VCaP (cell line): ENCODE results near the gene ETS2.

Experiments used
- H3K27ac ChIP-seq: fragments of 450-650 bp; 2 replicates; pipeline ENCODE4 v1.5.1; 2017
- TF ChIP-seq, protein P1 (sequence below): fragments of 450-650 bp; conservative IDR thresholded peaks from 2 replicates; pipeline ENCODE4 v1.5.1; 2017; ENCODE audit warnings: mild to moderate bottlenecking, moderate library complexity

The ETS2 gene

DNA sequence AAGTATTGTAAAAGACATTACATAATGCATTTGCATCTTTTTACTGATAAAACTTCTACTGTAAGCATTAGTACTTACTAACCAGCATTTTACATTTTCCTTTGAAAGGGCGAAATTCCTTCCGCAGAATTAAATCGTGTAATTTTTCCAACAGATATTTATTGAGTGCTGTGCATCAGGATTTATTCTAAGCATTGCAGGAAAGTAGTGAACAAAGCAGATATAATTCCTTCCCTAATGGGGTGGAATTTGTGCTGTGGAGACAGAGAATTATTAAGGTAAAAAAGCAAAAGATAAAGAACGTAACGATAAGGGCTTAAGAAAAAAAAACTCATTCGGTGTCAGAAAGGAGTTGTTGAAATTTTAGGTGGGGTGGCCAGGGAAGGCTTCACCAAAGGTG lies 7.6 kb upstream of the ETS2 start:
- no peak overlapping the region for H3K27ac ChIP-seq
- TF ChIP-seq, protein P1, sequence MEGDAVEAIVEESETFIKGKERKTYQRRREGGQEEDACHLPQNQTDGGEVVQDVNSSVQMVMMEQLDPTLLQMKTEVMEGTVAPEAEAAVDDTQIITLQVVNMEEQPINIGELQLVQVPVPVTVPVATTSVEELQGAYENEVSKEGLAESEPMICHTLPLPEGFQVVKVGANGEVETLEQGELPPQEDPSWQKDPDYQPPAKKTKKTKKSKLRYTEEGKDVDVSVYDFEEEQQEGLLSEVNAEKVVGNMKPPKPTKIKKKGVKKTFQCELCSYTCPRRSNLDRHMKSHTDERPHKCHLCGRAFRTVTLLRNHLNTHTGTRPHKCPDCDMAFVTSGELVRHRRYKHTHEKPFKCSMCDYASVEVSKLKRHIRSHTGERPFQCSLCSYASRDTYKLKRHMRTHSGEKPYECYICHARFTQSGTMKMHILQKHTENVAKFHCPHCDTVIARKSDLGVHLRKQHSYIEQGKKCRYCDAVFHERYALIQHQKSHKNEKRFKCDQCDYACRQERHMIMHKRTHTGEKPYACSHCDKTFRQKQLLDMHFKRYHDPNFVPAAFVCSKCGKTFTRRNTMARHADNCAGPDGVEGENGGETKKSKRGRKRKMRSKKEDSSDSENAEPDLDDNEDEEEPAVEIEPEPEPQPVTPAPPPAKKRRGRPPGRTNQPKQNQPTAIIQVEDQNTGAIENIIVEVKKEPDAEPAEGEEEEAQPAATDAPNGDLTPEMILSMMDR, result no peak

DNA sequence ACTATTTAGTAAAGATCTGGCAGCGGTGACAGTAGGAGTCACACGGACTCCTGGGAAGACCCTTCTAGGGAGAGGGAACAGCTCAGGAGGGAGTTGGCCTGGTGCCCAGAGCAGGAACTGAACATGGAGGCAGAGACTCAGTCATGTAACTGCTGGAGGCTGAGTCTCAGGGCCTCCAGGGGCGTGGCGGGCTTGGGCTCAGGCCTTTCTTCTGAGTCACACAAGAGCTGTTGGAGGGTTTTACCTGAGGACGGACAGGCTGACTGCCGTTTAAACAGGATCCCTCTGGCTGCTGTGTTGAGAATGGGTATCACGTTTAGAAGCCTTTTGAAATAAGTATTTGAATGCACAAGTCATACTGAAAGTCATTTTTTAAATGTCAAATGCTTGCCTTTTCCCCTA lies 7.2 kb upstream of the ETS2 start:
- TF ChIP-seq, protein P1, result no peak
- no peak overlapping the region for H3K27ac ChIP-seq

DNA sequence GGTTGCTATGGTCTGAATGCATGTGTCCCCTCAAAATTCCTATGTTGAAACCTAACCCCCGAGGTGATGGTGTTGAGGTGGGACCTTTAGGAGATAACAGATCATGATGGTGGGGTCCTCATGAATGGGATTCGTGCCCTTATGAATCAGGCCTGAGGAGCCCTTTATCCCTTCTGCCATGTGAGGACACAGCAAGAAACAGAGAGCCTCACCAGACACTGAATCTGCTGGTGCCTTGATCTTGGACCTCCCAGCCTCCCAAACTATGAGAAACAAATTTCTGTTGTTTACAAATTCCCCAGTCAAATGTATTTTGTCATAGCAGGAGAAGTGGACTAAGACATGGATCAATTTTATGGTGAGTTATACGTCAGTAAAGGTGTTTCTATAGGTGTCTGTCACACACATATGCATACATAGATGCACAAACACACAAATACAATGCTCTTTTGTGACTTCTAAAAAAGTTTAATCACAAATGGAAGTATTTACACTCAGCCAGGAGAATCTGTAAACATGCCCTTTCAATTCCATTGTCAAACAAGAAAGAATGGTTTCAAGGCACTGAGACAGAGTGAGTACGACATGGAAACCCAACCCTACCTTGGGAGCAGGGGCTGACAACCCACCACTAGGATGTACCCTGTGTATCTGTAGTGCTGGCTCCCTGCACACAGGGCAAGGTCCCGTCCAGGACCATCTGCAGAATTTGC lies 5.5 kb upstream of the ETS2 start:
- H3K27ac ChIP-seq, result no peak overlapping the region

DNA sequence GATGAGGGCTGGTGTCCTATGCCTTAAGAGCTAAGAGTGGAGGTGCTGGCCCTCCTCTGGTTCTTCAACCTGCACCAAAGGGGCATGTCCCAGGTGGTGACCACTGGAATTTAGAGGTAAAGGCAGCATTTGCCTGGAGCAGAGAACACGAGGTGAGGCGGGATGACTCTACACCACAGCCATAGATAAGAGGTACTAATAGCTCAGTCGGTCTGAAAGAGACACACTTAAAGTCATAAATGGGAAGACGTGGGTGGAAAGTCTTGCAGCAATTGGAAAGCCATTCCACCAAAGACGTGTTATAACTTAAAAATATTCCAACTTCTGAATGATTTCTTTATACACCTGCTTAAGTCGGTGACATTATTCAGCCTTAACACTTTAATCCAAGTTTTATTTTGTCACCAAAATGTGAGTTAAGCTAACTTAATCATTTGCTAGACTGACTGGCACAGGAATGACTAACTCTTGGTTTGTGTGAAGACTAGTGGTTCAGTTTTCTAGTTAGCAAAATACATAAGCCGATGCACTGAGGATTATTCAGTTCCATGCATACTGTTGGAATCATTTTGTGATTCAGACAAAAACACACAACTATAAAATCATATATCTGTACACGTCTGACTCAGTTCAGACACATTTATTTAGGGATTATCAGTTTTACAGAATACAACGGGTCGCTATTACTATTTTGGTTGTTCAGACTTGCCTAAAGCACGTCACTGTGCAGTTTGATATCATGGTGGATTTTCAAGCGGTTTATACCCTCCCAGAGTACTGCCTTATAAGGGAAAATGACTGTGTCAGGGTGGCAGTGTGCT lies 4.6 kb upstream of the ETS2 start:
- no peak overlapping the region for H3K27ac ChIP-seq

More for the DNA sequence above, 5.5 kb upstream of the ETS2 start:
- TF ChIP-seq, protein P1, result no peak

DNA sequence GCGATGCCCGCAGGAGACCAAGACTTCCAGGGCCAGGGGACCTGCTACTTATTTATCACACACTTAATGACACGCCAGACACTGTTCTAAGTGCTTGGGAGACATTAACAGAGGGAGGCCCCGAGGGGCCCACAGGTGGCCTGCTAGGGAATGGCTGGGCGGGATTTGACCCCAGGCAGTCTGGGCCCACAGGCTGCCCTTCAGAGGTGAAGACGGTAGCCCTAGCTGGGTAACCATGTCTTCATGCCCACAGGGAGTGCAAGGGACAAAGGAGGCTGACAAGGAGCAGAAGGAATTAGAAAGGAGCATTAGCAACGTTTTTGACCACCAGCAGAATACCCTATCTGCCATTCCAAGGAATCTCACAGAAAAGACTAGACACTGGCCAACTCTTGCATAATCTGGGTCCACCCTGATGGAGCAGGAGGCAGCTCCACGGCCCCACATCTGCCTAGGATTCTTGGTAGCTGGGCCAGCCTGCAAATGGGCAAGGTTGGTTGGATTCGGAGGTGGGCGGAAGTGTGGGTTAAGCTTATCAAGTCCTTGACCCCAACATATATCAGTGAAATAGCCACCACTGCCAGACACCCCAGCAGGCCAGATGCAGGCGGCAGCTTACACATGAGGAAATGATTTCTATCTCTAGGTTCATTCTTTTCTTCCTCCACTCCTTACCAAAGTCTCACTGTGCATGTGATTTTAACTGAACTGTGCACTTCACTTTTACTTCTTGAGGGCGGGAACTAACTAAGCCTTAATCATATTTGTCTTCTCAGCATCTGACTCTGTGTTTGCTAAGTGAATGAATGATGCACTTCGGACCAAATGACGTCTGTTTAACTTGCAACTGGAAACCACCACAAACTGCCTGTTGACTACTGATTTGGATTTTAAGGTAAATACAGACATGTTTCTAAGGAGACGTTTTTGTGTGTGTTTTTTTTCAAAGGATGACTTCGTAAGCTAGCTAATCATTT lies 3.4 kb upstream of the ETS2 start:
- TF ChIP-seq, protein P1, result no peak
- no peak overlapping the region for H3K27ac ChIP-seq

More for the DNA sequence above, 4.6 kb upstream of the ETS2 start:
- TF ChIP-seq, protein P1, result no peak

DNA sequence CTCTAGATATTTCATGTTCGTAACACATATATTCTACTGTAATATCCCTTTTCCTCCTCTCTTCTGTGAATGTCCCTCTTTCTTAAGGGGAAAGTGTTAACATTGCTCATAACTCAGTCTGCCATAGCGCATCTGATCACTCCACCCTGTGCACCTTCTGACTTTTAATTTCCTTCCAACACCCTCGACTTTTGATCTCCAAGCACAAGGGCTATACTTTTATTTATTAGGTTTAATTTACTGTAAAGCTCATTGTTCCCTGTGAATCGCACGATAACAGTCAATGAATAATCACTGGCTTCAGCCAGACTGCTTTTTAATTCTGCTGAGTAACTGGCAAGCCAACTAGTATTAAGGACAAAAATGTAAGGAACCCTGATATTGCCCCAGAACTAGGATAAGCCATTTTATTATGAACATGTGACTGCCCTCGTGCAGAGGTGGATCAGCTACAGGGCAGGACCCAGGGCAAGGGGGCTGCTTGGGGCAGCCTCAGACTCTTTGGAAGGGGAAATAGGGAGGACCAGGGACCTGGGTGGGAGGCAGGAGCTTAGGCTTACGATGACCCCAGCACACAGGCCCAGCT lies 2.6 kb upstream of the ETS2 start:
- H3K27ac ChIP-seq, result no peak overlapping the region
- TF ChIP-seq, protein P1, result no peak
